WTC11 (cell line): ENCODE measurements around the gene PHLDB1. TPM values are rescaled to one million over a fixed set of nuclear protein-coding genes. Genes with fewer than 3 reads are reported as not detected.
A peak's percentile ranks its signal among the peaks of the same experiment; 100 is the strongest.

Experiments used
- AR ChIP-seq: fragments of 250-450 bp; sonication (Bioruptor Pico); IDR thresholded peaks from 2 replicates; pipeline ENCODE4 v1.9.0; 2021; ENCODE audit warnings: mild to moderate bottlenecking
- CREM ChIP-seq: sonication (generic); formaldehyde crosslinking; IDR thresholded peaks from 2 replicates; pipeline ENCODE4 v1.8.1; 2022; ENCODE audit warnings: mild to moderate bottlenecking, missing genetic modification reagents, moderate library complexity
- E2F5 ChIP-seq: sonication (generic); formaldehyde crosslinking; IDR thresholded peaks from 2 replicates; pipeline ENCODE4 v1.8.1; 2022; ENCODE audit warnings: mild to moderate bottlenecking, moderate library complexity, missing genetic modification reagents
- EMX1 ChIP-seq: fragments of 250-450 bp; sonication (Bioruptor Pico); IDR thresholded peaks from 2 replicates; pipeline ENCODE4 v1.8.0; 2021; ENCODE audit warnings: mild to moderate bottlenecking
- ERG ChIP-seq: fragments of 250-450 bp; sonication (Bioruptor Pico); IDR thresholded peaks from 2 replicates; pipeline ENCODE4 v1.8.0; 2021; ENCODE audit warnings: mild to moderate bottlenecking
- ESRRA ChIP-seq: sonication (generic); formaldehyde crosslinking; IDR thresholded peaks from 2 replicates; pipeline ENCODE4 v1.8.1; 2022; ENCODE audit warnings: mild to moderate bottlenecking, missing genetic modification reagents, borderline replicate concordance
- FOXK1 ChIP-seq: sonication (generic); formaldehyde crosslinking; IDR thresholded peaks from 2 replicates; pipeline ENCODE4 v1.8.0; 2022; ENCODE audit warnings: mild to moderate bottlenecking, moderate library complexity, missing genetic modification reagents
- FOXP4 ChIP-seq: sonication (generic); formaldehyde crosslinking; IDR thresholded peaks from 2 replicates; pipeline ENCODE4 v1.8.0; 2022; ENCODE audit warnings: mild to moderate bottlenecking, missing genetic modification reagents
- GABPB1 ChIP-seq: sonication (generic); formaldehyde crosslinking; IDR thresholded peaks from 2 replicates; pipeline ENCODE4 v1.8.1; 2023; ENCODE audit warnings: mild to moderate bottlenecking, missing genetic modification reagents
- HMGA2 ChIP-seq: fragments of 250-450 bp; sonication (Bioruptor Pico); IDR thresholded peaks from 2 replicates; pipeline ENCODE4 v1.4.0; 2021; ENCODE audit warnings: mild to moderate bottlenecking, moderate library complexity
- KAT7 ChIP-seq: sonication (generic); formaldehyde crosslinking; IDR thresholded peaks from 2 replicates; pipeline ENCODE4 v1.8.1; 2023; ENCODE audit warnings: missing genetic modification reagents, mild to moderate bottlenecking, borderline replicate concordance
- NFYB ChIP-seq: sonication (generic); formaldehyde crosslinking; conservative IDR thresholded peaks from 2 replicates; pipeline ENCODE4 v1.8.0; 2022; ENCODE audit warnings: low read depth, missing genetic modification reagents
- NR3C1 ChIP-seq: sonication (generic); formaldehyde crosslinking; conservative IDR thresholded peaks from 2 replicates; pipeline ENCODE4 v1.8.1; 2023; ENCODE audit warnings: low read depth, mild to moderate bottlenecking, missing genetic modification reagents
- PRRX2 ChIP-seq: fragments of 250-450 bp; sonication (Bioruptor Pico); IDR thresholded peaks from 2 replicates; pipeline ENCODE4 v1.8.0; 2021; ENCODE audit warnings: mild to moderate bottlenecking
- SMAD3 ChIP-seq: sonication (generic); formaldehyde crosslinking; IDR thresholded peaks from 2 replicates; pipeline ENCODE4 v1.8.0; 2022; ENCODE audit warnings: missing genetic modification reagents, mild to moderate bottlenecking, borderline replicate concordance
- SMAD4 ChIP-seq: sonication (generic); formaldehyde crosslinking; IDR thresholded peaks from 2 replicates; pipeline ENCODE4 v1.8.0; 2022; ENCODE audit warnings: mild to moderate bottlenecking, missing genetic modification reagents
- SOX15 ChIP-seq: fragments of 250-450 bp; sonication (Bioruptor Pico); IDR thresholded peaks from 2 replicates; pipeline ENCODE4 v1.9.0; 2021; ENCODE audit warnings: mild to moderate bottlenecking
- SP1 ChIP-seq: sonication (generic); formaldehyde crosslinking; conservative IDR thresholded peaks from 2 replicates; pipeline ENCODE4 v1.8.1; 2022; ENCODE audit warnings: missing genetic modification reagents
- TCF7 ChIP-seq: sonication (generic); formaldehyde crosslinking; IDR thresholded peaks from 2 replicates; pipeline ENCODE4 v1.8.0; 2022; ENCODE audit warnings: mild to moderate bottlenecking, low read depth, missing genetic modification reagents, moderate library complexity
- TEAD1 ChIP-seq: sonication (generic); formaldehyde crosslinking; IDR thresholded peaks from 2 replicates; pipeline ENCODE4 v1.8.0; 2022; ENCODE audit warnings: mild to moderate bottlenecking, missing genetic modification reagents
- ZNF219 ChIP-seq: sonication (generic); formaldehyde crosslinking; IDR thresholded peaks from 2 replicates; pipeline ENCODE4 v1.8.0; 2023; ENCODE audit warnings: missing genetic modification reagents, mild to moderate bottlenecking, borderline replicate concordance
- ZNF396 ChIP-seq: fragments of 250-450 bp; sonication (Bioruptor Pico); IDR thresholded peaks from 2 replicates; pipeline ENCODE4 v1.8.0; 2021; ENCODE audit warnings: mild to moderate bottlenecking, moderate library complexity, borderline replicate concordance
- total RNA-seq: library from RNA; stranded (reverse); gene quantifications from 3 replicates; pipeline ENCODE4 v1.2.3, GENCODE V29; 2021
- TF ChIP-seq, protein P1 (sequence below): sonication (generic); formaldehyde crosslinking; IDR thresholded peaks from 2 replicates; pipeline ENCODE4 v1.8.1; 2023; ENCODE audit warnings: mild to moderate bottlenecking, missing genetic modification reagents, borderline replicate concordance
- TF ChIP-seq, protein P2 (sequence below): sonication (generic); formaldehyde crosslinking; IDR thresholded peaks from 2 replicates; pipeline ENCODE4 v1.8.1; 2023; ENCODE audit warnings: mild to moderate bottlenecking, moderate library complexity, missing genetic modification reagents
- TF ChIP-seq, protein P3 (sequence below): sonication (generic); formaldehyde crosslinking; IDR thresholded peaks from 2 replicates; pipeline ENCODE4 v1.8.0; 2023; ENCODE audit warnings: missing genetic modification reagents
- TF ChIP-seq, protein P4 (sequence below): sonication (generic); formaldehyde crosslinking; conservative IDR thresholded peaks from 2 replicates; pipeline ENCODE4 v1.8.1; 2022; ENCODE audit warnings: mild to moderate bottlenecking, missing genetic modification reagents

Gene PHLDB1
- total RNA-seq, 1 experiment from 2014 or later, result 83.1 TPM

DNA sequence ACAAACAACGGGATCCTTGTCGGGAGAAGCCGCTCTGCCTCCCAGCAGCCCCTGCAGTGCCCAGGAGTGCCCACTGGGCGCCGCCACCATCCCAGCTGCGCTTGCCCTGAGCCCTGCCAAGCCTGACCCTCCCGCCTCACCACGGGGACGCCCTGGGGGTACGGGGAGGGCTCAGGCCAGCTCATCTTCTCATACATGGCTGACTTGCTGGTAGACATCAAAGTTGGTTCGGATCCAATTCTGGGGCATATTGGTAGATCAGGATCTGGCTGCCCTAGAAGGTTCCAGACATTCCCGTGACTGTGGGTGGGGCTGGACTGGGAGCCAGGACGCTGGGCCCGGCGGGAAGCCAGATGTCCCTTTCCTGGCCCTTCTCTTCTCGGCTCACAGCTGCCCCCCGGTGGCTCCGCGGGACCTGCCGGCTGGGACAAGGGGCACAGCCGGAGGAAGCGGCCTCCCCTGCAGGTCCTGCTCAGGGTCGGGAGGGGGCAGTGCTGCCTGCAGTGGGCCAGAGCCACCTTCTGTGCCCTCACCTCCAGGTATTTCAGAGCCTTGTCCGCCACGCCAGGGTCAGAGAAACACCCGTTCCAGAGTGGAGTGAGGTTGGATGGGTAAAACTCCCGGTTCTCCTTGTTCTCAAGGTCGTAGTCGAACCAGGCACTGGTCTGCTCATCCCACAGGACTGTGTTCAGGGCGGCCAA, 82.6 kb downstream of the PHLDB1 start (continued):
- TF ChIP-seq, protein P1, sequence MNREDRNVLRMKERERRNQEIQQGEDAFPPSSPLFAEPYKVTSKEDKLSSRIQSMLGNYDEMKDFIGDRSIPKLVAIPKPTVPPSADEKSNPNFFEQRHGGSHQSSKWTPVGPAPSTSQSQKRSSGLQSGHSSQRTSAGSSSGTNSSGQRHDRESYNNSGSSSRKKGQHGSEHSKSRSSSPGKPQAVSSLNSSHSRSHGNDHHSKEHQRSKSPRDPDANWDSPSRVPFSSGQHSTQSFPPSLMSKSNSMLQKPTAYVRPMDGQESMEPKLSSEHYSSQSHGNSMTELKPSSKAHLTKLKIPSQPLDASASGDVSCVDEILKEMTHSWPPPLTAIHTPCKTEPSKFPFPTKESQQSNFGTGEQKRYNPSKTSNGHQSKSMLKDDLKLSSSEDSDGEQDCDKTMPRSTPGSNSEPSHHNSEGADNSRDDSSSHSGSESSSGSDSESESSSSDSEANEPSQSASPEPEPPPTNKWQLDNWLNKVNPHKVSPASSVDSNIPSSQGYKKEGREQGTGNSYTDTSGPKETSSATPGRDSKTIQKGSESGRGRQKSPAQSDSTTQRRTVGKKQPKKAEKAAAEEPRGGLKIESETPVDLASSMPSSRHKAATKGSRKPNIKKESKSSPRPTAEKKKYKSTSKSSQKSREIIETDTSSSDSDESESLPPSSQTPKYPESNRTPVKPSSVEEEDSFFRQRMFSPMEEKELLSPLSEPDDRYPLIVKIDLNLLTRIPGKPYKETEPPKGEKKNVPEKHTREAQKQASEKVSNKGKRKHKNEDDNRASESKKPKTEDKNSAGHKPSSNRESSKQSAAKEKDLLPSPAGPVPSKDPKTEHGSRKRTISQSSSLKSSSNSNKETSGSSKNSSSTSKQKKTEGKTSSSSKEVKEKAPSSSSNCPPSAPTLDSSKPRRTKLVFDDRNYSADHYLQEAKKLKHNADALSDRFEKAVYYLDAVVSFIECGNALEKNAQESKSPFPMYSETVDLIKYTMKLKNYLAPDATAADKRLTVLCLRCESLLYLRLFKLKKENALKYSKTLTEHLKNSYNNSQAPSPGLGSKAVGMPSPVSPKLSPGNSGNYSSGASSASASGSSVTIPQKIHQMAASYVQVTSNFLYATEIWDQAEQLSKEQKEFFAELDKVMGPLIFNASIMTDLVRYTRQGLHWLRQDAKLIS, result no peak
- TF ChIP-seq E2F5 (CRISPR knock-in tag), result peak; percentile 73; the same call in 1 of the 2 replicates
- no peak for TF ChIP-seq AR (CRISPR knock-in tag)
- no peak for TF ChIP-seq ZNF396 (CRISPR knock-in tag)
- TF ChIP-seq SP1 (CRISPR knock-in tag), result peak; percentile 46
- no peak for TF ChIP-seq ZNF219 (CRISPR knock-in tag)
- 0 out of 2 replicates have a peak, but pooled peaks have one; percentile 22 for TF ChIP-seq FOXP4 (CRISPR knock-in tag)
- TF ChIP-seq FOXK1, result peak; percentile 35
- no peak for TF ChIP-seq SMAD3 (CRISPR knock-in tag)
- no peak for TF ChIP-seq NFYB
- no peak for TF ChIP-seq KAT7 (CRISPR knock-in tag)
- TF ChIP-seq, protein P2, sequence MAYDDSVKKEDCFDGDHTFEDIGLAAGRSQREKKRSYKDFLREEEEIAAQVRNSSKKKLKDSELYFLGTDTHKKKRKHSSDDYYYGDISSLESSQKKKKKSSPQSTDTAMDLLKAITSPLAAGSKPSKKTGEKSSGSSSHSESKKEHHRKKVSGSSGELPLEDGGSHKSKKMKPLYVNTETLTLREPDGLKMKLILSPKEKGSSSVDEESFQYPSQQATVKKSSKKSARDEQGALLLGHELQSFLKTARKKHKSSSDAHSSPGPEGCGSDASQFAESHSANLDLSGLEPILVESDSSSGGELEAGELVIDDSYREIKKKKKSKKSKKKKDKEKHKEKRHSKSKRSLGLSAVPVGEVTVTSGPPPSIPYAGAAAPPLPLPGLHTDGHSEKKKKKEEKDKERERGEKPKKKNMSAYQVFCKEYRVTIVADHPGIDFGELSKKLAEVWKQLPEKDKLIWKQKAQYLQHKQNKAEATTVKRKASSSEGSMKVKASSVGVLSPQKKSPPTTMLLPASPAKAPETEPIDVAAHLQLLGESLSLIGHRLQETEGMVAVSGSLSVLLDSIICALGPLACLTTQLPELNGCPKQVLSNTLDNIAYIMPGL (CRISPR knock-in tag), result peak; percentile 93
- TF ChIP-seq EMX1 (CRISPR knock-in tag), result no peak
- no peak for TF ChIP-seq HMGA2
- TF ChIP-seq PRRX2, result no peak
- no peak for TF ChIP-seq NR3C1 (CRISPR knock-in tag)
- TF ChIP-seq ERG (CRISPR knock-in tag), result no peak
- peak; percentile 54; the same call in 1 of the 2 replicates for TF ChIP-seq ESRRA
- no peak for TF ChIP-seq TEAD1
- TF ChIP-seq SMAD4, result no peak
- TF ChIP-seq CREM (CRISPR knock-in tag), result no peak
- TF ChIP-seq, protein P3, sequence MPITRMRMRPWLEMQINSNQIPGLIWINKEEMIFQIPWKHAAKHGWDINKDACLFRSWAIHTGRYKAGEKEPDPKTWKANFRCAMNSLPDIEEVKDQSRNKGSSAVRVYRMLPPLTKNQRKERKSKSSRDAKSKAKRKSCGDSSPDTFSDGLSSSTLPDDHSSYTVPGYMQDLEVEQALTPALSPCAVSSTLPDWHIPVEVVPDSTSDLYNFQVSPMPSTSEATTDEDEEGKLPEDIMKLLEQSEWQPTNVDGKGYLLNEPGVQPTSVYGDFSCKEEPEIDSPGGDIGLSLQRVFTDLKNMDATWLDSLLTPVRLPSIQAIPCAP, result no peak
- no peak for TF ChIP-seq TCF7 (CRISPR knock-in tag)
- TF ChIP-seq, protein P4, sequence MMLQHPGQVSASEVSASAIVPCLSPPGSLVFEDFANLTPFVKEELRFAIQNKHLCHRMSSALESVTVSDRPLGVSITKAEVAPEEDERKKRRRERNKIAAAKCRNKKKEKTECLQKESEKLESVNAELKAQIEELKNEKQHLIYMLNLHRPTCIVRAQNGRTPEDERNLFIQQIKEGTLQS (CRISPR knock-in tag), result no peak
- TF ChIP-seq SOX15 (CRISPR knock-in tag), result no peak
- TF ChIP-seq GABPB1 (CRISPR knock-in tag), result peak; percentile 52; the same call in 1 of the 2 replicates
